ENCODE data around the gene ZG16. TPM values are rescaled to one million over a fixed set of nuclear protein-coding genes. Genes with fewer than 3 reads are reported as not detected.
"Not testable (repeated sequence)": the region's sequence is repeated elsewhere in the genome, so short reads cannot be mapped to it uniquely, and the experiment has no call there.

Gene ZG16
- total RNA-seq, 1 experiment from 2014 or later: not detected

- Mint-ChIP-seq H3K27ac (no peak overlapping the region), H3K4me1 (peaks cover 15% of the 10 kb centered on the region), H3K9me3 (0 out of 2 replicates have a peak, but pooled peaks cover 3% of the 10 kb centered on the region), H3K36me3 (no peaks in the 10 kb centered on the region), H3K4me3 (no peak overlapping the region), H3K27me3 (ENCODE audit: low read depth) (peaks cover 52% of the 10 kb centered on the region)
- no peak for TF ChIP-seq NR3C1 (CRISPR knock-in tag; conservative IDR thresholded peaks at IDR 0.05; ENCODE audit: low read depth)
- TF ChIP-seq, protein P1, sequence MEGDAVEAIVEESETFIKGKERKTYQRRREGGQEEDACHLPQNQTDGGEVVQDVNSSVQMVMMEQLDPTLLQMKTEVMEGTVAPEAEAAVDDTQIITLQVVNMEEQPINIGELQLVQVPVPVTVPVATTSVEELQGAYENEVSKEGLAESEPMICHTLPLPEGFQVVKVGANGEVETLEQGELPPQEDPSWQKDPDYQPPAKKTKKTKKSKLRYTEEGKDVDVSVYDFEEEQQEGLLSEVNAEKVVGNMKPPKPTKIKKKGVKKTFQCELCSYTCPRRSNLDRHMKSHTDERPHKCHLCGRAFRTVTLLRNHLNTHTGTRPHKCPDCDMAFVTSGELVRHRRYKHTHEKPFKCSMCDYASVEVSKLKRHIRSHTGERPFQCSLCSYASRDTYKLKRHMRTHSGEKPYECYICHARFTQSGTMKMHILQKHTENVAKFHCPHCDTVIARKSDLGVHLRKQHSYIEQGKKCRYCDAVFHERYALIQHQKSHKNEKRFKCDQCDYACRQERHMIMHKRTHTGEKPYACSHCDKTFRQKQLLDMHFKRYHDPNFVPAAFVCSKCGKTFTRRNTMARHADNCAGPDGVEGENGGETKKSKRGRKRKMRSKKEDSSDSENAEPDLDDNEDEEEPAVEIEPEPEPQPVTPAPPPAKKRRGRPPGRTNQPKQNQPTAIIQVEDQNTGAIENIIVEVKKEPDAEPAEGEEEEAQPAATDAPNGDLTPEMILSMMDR (IDR thresholded peaks at IDR 0.05): no peak
- no peak for TF ChIP-seq JAZF1 (CRISPR knock-in tag; IDR thresholded peaks at IDR 0.05)
- no peak for TF ChIP-seq SMAD3 (CRISPR knock-in tag; IDR thresholded peaks at IDR 0.05; ENCODE audit: borderline replicate concordance)
- TF ChIP-seq PRRX2 (CRISPR knock-in tag; IDR thresholded peaks at IDR 0.05): no peak
- TF ChIP-seq OVOL2 (CRISPR knock-in tag; IDR thresholded peaks at IDR 0.05; ENCODE audit: borderline replicate concordance): no peak
- no peak for TF ChIP-seq ATF6 (CRISPR knock-in tag; IDR thresholded peaks at IDR 0.05)
- TF ChIP-seq HMGXB4 (CRISPR knock-in tag; IDR thresholded peaks at IDR 0.05): no peak
- TF ChIP-seq, protein P2, sequence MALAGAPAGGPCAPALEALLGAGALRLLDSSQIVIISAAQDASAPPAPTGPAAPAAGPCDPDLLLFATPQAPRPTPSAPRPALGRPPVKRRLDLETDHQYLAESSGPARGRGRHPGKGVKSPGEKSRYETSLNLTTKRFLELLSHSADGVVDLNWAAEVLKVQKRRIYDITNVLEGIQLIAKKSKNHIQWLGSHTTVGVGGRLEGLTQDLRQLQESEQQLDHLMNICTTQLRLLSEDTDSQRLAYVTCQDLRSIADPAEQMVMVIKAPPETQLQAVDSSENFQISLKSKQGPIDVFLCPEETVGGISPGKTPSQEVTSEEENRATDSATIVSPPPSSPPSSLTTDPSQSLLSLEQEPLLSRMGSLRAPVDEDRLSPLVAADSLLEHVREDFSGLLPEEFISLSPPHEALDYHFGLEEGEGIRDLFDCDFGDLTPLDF (CRISPR knock-in tag; IDR thresholded peaks at IDR 0.05): no peak
- DNase-seq (ENCODE audit: low spot score): peak; percentile 26
- peak; percentile 58 for ATAC-seq
- CTCF ChIA-PET: no interaction called here
- POLR2A ChIA-PET: interaction anchor here (0.6 kb wide), 1 partner anchor 283 kb away, joined by 5 read pairs; no protein-coding TSS in a partner anchor
Observed at GRCh38 chr16:29779474-29779873, 1.4 kb downstream of the ZG16 start.

- Mint-ChIP-seq H3K4me1 (peaks cover 25% of the 10 kb centered on the region), H3K27me3 (ENCODE audit: low read depth) (peaks cover 70% of the 10 kb centered on the region)
- POLR2A ChIA-PET; H3K9me3 Mint-ChIP-seq; ATAC-seq; H3K27ac Mint-ChIP-seq; H3K36me3 Mint-ChIP-seq; H3K4me3 Mint-ChIP-seq; DNase-seq (ENCODE audit: low spot score): not testable (repeated sequence)
- CTCF ChIA-PET: interaction anchor here (1.8 to 2.6 kb wide), 2 partner anchors 16 to 35 kb away, joined by 9 to 11 read pairs; no protein-coding TSS in a partner anchor
Observed at GRCh38 chr16:29783094-29783953, 5.3 kb downstream of the ZG16 start.

DNA sequence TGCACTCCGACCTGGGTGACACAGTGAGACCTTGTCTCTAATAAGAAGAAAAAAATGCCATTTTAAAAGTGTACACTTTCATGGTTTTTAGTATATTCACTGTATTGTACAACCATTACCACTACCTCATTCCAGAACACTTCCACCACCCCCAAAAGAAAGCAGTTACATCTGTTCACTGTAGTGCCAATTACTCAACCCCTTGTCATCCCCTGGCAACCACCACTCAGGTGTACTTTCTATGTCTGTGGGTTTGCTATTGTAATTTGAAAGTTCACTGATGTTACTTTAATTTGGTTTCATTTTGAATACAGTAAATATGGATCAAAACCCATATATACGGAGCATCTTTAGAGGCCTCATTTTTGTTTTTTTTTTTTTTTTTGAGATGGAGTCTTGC, 6.1 kb downstream of the ZG16 start:
- POLR2A ChIA-PET: interaction anchor here (0.7 kb wide), 1 partner anchor 69 kb away, joined by 3 read pairs; no protein-coding TSS in a partner anchor
- ATAC-seq: no peak
- H3K27ac Mint-ChIP-seq: no peak overlapping the region
- TF ChIP-seq TP53 (CRISPR knock-in tag; IDR thresholded peaks at IDR 0.05) (no peak), NR3C1 (CRISPR knock-in tag; conservative IDR thresholded peaks at IDR 0.05; ENCODE audit: low read depth) (no peak), GRHL2 (CRISPR knock-in tag; IDR thresholded peaks at IDR 0.05; ENCODE audit: insufficient replicate concordance, severe bottlenecking) (no peak), ATF1 (CRISPR knock-in tag; IDR thresholded peaks at IDR 0.05) (no peak), ZNF416 (CRISPR knock-in tag; IDR thresholded peaks at IDR 0.05) (no peak), ESRRA (CRISPR knock-in tag; IDR thresholded peaks at IDR 0.05; ENCODE audit: borderline replicate concordance) (no peak), ZBTB21 (CRISPR knock-in tag; IDR thresholded peaks at IDR 0.05; ENCODE audit: borderline replicate concordance) (no peak), OVOL2 (CRISPR knock-in tag; IDR thresholded peaks at IDR 0.05; ENCODE audit: borderline replicate concordance) (no peak), SP1 (CRISPR knock-in tag; conservative IDR thresholded peaks at IDR 0.05) (no peak), SMAD3 (CRISPR knock-in tag; IDR thresholded peaks at IDR 0.05; ENCODE audit: borderline replicate concordance) (no peak), PREB (CRISPR knock-in tag; IDR thresholded peaks at IDR 0.05; ENCODE audit: borderline replicate concordance) (no peak)
- TF ChIP-seq, protein P3, sequence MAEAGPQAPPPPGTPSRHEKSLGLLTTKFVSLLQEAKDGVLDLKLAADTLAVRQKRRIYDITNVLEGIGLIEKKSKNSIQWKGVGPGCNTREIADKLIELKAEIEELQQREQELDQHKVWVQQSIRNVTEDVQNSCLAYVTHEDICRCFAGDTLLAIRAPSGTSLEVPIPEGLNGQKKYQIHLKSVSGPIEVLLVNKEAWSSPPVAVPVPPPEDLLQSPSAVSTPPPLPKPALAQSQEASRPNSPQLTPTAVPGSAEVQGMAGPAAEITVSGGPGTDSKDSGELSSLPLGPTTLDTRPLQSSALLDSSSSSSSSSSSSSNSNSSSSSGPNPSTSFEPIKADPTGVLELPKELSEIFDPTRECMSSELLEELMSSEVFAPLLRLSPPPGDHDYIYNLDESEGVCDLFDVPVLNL (CRISPR knock-in tag; IDR thresholded peaks at IDR 0.05; ENCODE audit: borderline replicate concordance, low read depth): no peak
- TF ChIP-seq, protein P4, sequence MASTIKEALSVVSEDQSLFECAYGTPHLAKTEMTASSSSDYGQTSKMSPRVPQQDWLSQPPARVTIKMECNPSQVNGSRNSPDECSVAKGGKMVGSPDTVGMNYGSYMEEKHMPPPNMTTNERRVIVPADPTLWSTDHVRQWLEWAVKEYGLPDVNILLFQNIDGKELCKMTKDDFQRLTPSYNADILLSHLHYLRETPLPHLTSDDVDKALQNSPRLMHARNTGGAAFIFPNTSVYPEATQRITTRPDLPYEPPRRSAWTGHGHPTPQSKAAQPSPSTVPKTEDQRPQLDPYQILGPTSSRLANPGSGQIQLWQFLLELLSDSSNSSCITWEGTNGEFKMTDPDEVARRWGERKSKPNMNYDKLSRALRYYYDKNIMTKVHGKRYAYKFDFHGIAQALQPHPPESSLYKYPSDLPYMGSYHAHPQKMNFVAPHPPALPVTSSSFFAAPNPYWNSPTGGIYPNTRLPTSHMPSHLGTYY (CRISPR knock-in tag; IDR thresholded peaks at IDR 0.05): no peak

More for the DNA sequence above, 6.1 kb downstream of the ZG16 start:
- H3K9me3 Mint-ChIP-seq: 0 out of 2 replicates have a peak, but pooled peaks cover 3% of the 10 kb centered on the region
- H3K36me3 Mint-ChIP-seq: no peaks in the 10 kb centered on the region
- H3K4me1 Mint-ChIP-seq: peaks cover 25% of the 10 kb centered on the region
- H3K27me3 Mint-ChIP-seq (ENCODE audit: low read depth): peaks cover 62% of the 10 kb centered on the region
- no peak overlapping the region for H3K4me3 Mint-ChIP-seq
- CTCF ChIA-PET: interaction anchor here (0.6 to 2.6 kb wide), 37 partner anchors 9 to 308 kb away, joined by 3 to 30 read pairs (median 5); partner anchors contain the start of genes ALDOA, KCTD13, PAGR1 and PRRT2
- no peak for DNase-seq (ENCODE audit: low spot score)

Measured in WTC11 (cell line).